ENCODE results near the gene KREMEN1.

The KREMEN1 gene

DNA sequence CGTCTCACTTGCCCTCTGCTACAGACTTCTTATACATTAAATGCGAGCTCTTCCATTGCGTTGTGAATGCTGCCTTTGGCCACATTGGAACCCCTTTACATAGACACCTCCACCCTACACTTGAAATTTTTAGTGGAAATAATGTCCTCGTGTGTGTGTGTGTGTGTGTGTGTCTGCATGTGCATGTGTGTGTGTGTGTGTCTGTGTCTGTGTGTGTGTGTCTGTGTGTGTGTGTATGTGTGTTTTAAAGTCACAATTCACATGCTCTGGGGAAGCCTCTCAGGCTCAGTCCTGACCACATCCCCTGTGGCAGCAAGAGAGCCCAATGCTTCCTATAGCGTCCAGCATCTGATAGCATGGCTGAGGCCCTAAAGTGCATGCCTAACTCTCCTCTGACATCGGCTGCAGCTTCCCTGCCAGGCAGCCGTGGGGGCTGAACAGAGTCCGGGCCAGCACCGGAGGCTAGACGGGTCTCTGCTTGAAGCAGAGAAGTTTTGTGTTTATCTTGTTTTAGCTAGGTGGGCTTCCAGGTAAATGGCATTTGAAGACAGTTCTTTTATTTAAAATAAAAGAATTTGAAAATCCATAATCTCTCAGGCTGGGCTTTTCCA is 68.3 kb downstream of the KREMEN1 start:
- H3K36me3 ChIP-seq = no peaks in the 10 kb centered on the region; the same call in 1 of the 2 replicates
- H3K4me1 ChIP-seq = peaks cover 5% of the 10 kb centered on the region
- DNase-seq = no peak
- H3K27me3 ChIP-seq = no peaks in the 10 kb centered on the region
- H3K9me3 ChIP-seq = no peaks in the 10 kb centered on the region
- no peak overlapping the region for H3K4me3 ChIP-seq (ENCODE audit: low read depth, low read length)
- TF ChIP-seq, protein P1, sequence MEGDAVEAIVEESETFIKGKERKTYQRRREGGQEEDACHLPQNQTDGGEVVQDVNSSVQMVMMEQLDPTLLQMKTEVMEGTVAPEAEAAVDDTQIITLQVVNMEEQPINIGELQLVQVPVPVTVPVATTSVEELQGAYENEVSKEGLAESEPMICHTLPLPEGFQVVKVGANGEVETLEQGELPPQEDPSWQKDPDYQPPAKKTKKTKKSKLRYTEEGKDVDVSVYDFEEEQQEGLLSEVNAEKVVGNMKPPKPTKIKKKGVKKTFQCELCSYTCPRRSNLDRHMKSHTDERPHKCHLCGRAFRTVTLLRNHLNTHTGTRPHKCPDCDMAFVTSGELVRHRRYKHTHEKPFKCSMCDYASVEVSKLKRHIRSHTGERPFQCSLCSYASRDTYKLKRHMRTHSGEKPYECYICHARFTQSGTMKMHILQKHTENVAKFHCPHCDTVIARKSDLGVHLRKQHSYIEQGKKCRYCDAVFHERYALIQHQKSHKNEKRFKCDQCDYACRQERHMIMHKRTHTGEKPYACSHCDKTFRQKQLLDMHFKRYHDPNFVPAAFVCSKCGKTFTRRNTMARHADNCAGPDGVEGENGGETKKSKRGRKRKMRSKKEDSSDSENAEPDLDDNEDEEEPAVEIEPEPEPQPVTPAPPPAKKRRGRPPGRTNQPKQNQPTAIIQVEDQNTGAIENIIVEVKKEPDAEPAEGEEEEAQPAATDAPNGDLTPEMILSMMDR (IDR thresholded peaks at IDR 0.05; ENCODE audit: low read depth, low read length) = no peak

DNA sequence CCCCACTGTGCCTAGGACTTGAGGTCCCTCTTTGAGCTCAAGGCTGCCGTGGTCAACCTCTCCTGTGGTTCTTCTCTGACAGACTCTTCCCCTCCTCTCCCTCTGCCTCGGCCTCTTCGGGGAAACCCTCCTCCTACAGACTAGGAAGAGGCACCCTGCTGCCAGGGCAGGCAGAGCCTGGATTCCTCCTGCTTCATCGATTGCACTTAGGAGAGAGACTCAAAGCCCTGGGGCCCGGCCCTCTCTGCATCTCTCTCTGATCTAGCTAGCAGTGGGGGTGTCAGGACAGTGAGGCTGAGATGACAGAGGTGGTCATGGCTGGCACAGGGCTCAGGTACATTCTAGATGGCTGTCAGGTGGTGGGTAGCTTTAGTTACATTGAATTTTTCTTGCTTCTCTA is 69.3 kb downstream of the KREMEN1 start:
- Histone ChIP-seq H3K4me1 (peaks cover 5% of the 10 kb centered on the region), H3K27me3 (no peaks in the 10 kb centered on the region), H3K9me3 (no peaks in the 10 kb centered on the region), H3K4me3 (ENCODE audit: low read depth, low read length) (no peak overlapping the region), H3K36me3 (no peaks in the 10 kb centered on the region; the same call in 1 of the 2 replicates)
- TF ChIP-seq, protein P1 (IDR thresholded peaks at IDR 0.05; ENCODE audit: low read depth, low read length) = no peak
- no peak for DNase-seq

DNA sequence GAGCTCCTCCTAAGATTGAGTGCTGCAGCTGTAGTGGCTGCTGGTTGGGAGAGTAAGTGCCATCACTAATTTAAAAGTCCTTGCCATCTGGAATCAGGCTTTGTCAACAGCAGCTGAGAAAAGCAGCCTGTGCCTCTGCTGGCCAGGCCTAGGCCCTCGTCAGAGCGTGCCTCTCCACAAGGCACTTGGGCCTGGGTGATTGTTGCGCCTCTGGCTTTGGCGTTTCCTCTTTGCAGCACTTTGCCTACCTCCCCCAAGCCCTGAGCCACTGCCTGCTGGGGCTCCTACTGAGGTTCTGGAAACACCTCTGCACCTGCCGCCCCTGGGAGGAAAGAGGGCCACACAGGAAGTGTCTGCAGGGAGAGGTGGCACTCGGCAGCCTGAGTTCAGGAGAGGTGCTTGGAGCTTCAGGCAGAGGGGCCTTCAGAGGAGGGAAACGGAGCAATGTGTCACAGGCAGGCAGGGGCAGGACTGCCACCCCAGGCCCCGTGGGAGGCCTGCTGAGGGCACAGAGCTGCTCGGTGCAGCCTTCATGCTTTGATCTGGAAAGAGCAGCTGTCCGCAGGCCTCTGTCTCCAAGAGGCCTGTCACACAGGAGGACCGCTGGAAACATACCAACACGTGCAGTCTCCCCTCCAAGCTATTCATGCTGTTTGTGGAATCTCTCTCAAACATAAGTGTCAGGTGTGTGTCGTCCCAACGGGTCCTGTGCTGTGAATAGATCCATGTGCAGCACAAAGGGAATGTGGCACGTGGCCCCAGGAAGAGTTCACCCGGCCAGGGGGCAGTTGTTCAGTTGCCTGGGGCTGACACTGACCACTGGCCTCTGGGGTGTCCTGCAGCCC is 71.3 kb downstream of the KREMEN1 start:
- no peak for DNase-seq
- H3K27me3 ChIP-seq = no peaks in the 10 kb centered on the region
- TF ChIP-seq, protein P1 (IDR thresholded peaks at IDR 0.05; ENCODE audit: low read depth, low read length) = no peak
- no peaks in the 10 kb centered on the region; the same call in 1 of the 2 replicates for H3K36me3 ChIP-seq
- H3K9me3 ChIP-seq = no peaks in the 10 kb centered on the region
- H3K4me1 ChIP-seq = peaks cover 5% of the 10 kb centered on the region; the same call in 1 of the 2 replicates
- no peak overlapping the region for H3K4me3 ChIP-seq (ENCODE audit: low read depth, low read length)

DNA sequence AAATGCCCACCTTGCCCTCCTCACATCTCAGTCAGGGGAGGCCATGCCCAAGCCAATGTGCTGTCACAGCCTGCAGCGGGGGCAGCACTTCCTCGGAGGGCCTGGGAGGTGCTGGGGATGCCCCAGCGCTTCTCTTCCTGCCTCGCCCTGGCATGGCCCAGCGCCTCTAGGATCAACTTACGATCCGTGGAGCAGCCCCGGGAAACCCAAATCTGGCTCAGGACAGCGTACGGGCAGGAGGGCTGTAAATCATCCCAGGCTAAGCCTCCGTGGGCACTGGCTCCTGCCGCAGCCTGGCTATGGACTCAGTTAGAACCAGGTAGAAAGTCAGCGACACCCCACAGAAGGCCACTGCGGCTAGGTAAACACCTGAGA is 71.9 kb downstream of the KREMEN1 start:
- no peaks in the 10 kb centered on the region for H3K9me3 ChIP-seq
- H3K36me3 ChIP-seq = no peaks in the 10 kb centered on the region; the same call in 1 of the 2 replicates
- TF ChIP-seq, protein P1 (IDR thresholded peaks at IDR 0.05; ENCODE audit: low read depth, low read length) = no peak
- H3K4me3 ChIP-seq (ENCODE audit: low read depth, low read length) = no peak overlapping the region
- H3K27me3 ChIP-seq = no peaks in the 10 kb centered on the region
- no peak for DNase-seq
- peaks cover 5% of the 10 kb centered on the region; the same call in 1 of the 2 replicates for H3K4me1 ChIP-seq

DNA sequence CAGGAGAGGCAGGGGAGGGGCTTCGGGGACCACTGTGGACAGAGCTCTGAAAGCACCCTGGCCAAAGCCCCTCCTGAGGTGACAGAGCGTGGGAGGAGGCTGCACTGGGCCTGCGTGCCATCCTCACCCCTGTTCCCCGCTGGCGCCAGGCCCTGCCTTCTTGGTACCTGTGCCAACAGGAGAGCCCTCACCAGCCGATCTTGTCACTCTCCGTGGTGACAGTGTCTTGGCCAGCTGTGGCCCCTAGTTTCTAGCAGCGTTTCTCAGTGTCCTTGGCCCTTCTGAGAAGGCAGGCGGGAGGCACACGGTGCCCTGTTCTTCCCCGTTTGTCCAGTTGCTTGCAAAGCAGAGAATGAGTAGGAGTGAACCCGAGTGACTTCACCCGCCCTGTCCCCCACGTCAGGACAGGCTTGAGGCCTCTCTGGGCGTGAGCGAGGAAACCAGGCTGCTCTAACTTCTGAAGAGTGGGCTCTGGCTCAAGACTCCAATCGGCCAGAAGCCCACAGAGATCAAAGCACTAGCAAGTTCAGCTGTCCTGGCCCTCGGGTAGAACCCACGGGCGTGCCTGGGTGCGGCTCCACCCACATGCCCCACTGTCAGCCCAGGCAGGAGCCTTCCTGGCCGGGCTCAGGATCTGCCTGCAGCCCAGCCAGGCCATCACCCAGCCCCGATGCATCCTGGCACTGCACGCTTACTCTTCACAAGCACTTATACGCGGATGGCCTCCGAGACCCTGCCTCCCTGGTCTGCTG is 72.7 kb downstream of the KREMEN1 start:
- TF ChIP-seq, protein P1 (IDR thresholded peaks at IDR 0.05; ENCODE audit: low read depth, low read length) = no peak
- peaks cover 5% of the 10 kb centered on the region; the same call in 1 of the 2 replicates for H3K4me1 ChIP-seq
- no peaks in the 10 kb centered on the region for H3K9me3 ChIP-seq
- no peak overlapping the region for H3K4me3 ChIP-seq (ENCODE audit: low read depth, low read length)
- H3K27me3 ChIP-seq = no peaks in the 10 kb centered on the region
- DNase-seq = no peak
- no peaks in the 10 kb centered on the region for H3K36me3 ChIP-seq

All from BE2C (cell line).